Measurements from ENCODE around the gene TOM1L2.

Gene TOM1L2

DNA sequence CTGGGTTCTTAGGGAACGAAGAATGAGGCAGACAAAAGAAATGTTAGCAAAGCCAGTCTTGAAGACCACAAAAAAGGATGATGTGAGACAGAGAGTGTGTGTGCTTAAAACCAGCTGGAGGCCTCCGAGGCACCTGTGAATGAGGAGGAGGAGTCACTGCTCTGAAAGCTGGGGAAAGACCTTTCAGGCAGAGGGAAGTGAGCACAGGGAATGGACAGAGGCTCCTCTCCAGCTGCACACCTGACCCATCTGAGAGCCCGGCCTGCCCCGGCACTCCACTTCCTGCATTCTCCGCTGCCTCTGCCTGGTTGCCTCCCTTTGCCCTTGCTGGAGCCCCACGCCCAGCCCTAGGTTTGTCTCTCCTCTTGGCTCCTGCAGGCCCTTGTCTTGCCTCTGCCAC is 80.2 kb downstream of the TOM1L2 start:
- no peak for TF ChIP-seq ZBTB7A (IDR thresholded peaks at IDR 0.05; ENCODE audit: low read depth)
- TF ChIP-seq RAD21 (IDR thresholded peaks at IDR 0.05; ENCODE audit: low read depth): no peak
- TF ChIP-seq, protein P1, sequence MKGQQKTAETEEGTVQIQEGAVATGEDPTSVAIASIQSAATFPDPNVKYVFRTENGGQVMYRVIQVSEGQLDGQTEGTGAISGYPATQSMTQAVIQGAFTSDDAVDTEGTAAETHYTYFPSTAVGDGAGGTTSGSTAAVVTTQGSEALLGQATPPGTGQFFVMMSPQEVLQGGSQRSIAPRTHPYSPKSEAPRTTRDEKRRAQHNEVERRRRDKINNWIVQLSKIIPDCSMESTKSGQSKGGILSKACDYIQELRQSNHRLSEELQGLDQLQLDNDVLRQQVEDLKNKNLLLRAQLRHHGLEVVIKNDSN (IDR thresholded peaks at IDR 0.05): no peak
- no peak for TF ChIP-seq TCF12 (IDR thresholded peaks at IDR 0.05; ENCODE audit: low read depth)
- TF ChIP-seq EP300 (IDR thresholded peaks at IDR 0.05; ENCODE audit: borderline replicate concordance): no peak
- TF ChIP-seq, protein P2, sequence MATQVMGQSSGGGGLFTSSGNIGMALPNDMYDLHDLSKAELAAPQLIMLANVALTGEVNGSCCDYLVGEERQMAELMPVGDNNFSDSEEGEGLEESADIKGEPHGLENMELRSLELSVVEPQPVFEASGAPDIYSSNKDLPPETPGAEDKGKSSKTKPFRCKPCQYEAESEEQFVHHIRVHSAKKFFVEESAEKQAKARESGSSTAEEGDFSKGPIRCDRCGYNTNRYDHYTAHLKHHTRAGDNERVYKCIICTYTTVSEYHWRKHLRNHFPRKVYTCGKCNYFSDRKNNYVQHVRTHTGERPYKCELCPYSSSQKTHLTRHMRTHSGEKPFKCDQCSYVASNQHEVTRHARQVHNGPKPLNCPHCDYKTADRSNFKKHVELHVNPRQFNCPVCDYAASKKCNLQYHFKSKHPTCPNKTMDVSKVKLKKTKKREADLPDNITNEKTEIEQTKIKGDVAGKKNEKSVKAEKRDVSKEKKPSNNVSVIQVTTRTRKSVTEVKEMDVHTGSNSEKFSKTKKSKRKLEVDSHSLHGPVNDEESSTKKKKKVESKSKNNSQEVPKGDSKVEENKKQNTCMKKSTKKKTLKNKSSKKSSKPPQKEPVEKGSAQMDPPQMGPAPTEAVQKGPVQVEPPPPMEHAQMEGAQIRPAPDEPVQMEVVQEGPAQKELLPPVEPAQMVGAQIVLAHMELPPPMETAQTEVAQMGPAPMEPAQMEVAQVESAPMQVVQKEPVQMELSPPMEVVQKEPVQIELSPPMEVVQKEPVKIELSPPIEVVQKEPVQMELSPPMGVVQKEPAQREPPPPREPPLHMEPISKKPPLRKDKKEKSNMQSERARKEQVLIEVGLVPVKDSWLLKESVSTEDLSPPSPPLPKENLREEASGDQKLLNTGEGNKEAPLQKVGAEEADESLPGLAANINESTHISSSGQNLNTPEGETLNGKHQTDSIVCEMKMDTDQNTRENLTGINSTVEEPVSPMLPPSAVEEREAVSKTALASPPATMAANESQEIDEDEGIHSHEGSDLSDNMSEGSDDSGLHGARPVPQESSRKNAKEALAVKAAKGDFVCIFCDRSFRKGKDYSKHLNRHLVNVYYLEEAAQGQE (IDR thresholded peaks at IDR 0.05; ENCODE audit: low read depth): no peak
- no peak for TF ChIP-seq TEAD4 (IDR thresholded peaks at IDR 0.05)
- no peak for TF ChIP-seq TAF1 (IDR thresholded peaks at IDR 0.05; ENCODE audit: low read depth)
- TF ChIP-seq YY1 (IDR thresholded peaks at IDR 0.05; ENCODE audit: low read depth): no peak
- TF ChIP-seq FOXM1 (IDR thresholded peaks at IDR 0.05; ENCODE audit: borderline replicate concordance, low read depth): no peak
- TF ChIP-seq NFIC (IDR thresholded peaks at IDR 0.05): no peak
- TF ChIP-seq, protein P3, sequence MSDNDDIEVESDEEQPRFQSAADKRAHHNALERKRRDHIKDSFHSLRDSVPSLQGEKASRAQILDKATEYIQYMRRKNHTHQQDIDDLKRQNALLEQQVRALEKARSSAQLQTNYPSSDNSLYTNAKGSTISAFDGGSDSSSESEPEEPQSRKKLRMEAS (IDR thresholded peaks at IDR 0.05): no peak
- no peak for TF ChIP-seq CEBPB (IDR thresholded peaks at IDR 0.05)
- TF ChIP-seq CREB1 (IDR thresholded peaks at IDR 0.05; ENCODE audit: low read depth): no peak

DNA sequence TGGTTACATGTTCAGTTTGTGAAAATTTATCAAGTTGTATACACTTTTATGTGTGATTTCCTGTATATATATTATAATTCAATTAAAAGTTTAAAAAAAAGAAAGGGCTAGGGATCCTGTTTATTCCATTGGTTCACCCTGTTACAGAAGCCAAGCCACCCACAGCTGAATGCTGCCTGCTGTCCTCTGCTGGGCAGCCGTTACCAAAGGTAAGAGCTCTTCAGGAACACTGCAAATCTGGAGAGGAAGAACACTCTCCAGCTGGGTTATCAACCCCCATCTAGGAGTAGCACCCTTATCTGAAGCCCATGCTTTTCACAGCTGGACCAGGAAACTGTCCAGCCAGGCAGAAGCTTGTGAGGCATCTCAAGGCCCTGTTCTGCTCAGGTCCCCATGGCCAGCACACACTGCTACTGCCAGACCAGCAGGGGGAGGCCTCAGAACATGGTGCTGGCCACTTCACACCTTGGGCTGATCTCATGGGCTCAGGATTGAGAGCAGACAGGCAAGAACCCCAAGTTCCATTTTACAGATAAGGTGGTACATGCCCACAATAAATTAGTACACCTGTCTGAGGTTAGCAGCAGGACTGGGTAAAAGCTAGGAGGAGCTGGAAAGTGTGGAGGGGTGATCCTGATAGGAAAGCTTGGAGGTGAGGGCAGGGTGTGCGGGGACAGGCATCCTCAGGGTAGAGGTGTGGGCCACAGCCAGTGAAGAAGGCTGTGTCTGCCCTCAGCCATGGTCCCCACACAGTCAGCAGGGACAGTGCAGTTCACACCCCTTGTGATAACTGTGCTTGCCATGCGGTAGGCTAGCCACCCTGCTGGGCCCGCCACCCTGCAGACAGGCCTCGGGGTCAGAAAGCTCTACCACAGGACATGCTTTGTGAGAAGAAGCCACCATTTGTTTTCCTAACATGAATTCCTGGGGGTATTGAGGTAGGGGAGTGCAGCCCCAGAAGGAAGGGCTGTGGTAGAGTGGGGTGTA is 81.1 kb downstream of the TOM1L2 start:
- peak; percentile 95 for TF ChIP-seq RAD21 (IDR thresholded peaks at IDR 0.05; ENCODE audit: low read depth)
- TF ChIP-seq, protein P3 (IDR thresholded peaks at IDR 0.05): 0 out of 2 replicates have a peak, but pooled peaks have one; percentile 39
- TF ChIP-seq NFIC (IDR thresholded peaks at IDR 0.05): no peak
- no peak for TF ChIP-seq FOXM1 (IDR thresholded peaks at IDR 0.05; ENCODE audit: borderline replicate concordance, low read depth)
- no peak for TF ChIP-seq CREB1 (IDR thresholded peaks at IDR 0.05; ENCODE audit: low read depth)
- TF ChIP-seq EGR1 (IDR thresholded peaks at IDR 0.05): no peak
- TF ChIP-seq ZBTB7A (IDR thresholded peaks at IDR 0.05; ENCODE audit: low read depth): no peak
- TF ChIP-seq, protein P1 (IDR thresholded peaks at IDR 0.05): no peak
- no peak for TF ChIP-seq EP300 (IDR thresholded peaks at IDR 0.05; ENCODE audit: borderline replicate concordance)
- no peak for TF ChIP-seq CEBPB (IDR thresholded peaks at IDR 0.05)
- no peak for TF ChIP-seq TAF1 (IDR thresholded peaks at IDR 0.05; ENCODE audit: low read depth)
- no peak for TF ChIP-seq YY1 (IDR thresholded peaks at IDR 0.05; ENCODE audit: low read depth)
- no peak for TF ChIP-seq TCF12 (IDR thresholded peaks at IDR 0.05; ENCODE audit: low read depth)

DNA sequence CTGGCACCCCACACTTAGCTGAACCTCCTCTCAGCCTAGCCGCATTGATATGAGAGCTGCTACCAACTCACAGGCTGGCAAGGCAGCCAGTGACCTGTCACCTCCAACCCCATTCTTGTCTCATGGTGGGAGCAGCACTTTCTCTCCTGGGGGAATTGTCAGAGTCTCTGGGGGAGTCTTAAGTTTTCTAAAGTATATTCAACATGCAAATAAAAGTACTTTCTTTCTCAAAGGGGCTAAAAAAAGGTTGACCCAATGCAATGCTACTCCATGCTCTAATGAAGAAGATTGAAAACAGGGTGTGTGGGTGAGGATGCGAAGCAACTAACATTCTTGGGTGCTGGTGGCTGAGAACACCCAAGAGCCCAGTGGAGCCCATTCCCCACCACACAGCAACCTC is 82.3 kb downstream of the TOM1L2 start:
- TF ChIP-seq YY1 (IDR thresholded peaks at IDR 0.05; ENCODE audit: low read depth) (no peak), NFIC (IDR thresholded peaks at IDR 0.05) (no peak), EGR1 (IDR thresholded peaks at IDR 0.05) (no peak), RAD21 (IDR thresholded peaks at IDR 0.05; ENCODE audit: low read depth) (no peak), EP300 (IDR thresholded peaks at IDR 0.05; ENCODE audit: borderline replicate concordance) (no peak), CEBPB (IDR thresholded peaks at IDR 0.05) (no peak), CREB1 (IDR thresholded peaks at IDR 0.05; ENCODE audit: low read depth) (no peak), FOXM1 (IDR thresholded peaks at IDR 0.05; ENCODE audit: borderline replicate concordance, low read depth) (no peak), TAF1 (IDR thresholded peaks at IDR 0.05; ENCODE audit: low read depth) (no peak)
- TF ChIP-seq, protein P3 (IDR thresholded peaks at IDR 0.05): no peak
- TF ChIP-seq, protein P1 (IDR thresholded peaks at IDR 0.05): no peak

DNA sequence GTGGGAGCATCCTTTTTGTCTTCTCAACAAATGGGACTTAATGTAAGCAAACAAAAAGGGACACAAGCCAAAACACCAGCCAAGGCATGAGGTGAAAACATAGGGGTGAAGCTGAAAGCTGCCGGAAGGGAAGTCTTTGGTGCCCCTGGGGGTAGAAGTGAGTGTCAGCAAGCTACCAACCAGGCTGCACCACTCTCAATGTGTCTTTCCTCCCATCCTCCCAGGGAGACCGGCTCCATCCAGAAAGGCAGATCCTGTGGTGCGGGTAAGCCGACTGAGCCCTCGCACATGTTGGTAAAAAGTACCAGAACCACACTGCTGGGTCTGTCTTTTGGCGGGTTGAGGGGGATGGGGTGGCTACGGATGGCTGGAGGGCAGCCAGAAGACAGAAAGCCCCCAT is 83.4 kb downstream of the TOM1L2 start:
- no peak for TF ChIP-seq TAF1 (IDR thresholded peaks at IDR 0.05; ENCODE audit: low read depth)
- TF ChIP-seq RAD21 (IDR thresholded peaks at IDR 0.05; ENCODE audit: low read depth): no peak
- TF ChIP-seq EGR1 (IDR thresholded peaks at IDR 0.05): no peak
- TF ChIP-seq ZBTB7A (IDR thresholded peaks at IDR 0.05; ENCODE audit: low read depth): no peak
- no peak for TF ChIP-seq TEAD4 (IDR thresholded peaks at IDR 0.05)
- TF ChIP-seq, protein P2 (IDR thresholded peaks at IDR 0.05; ENCODE audit: low read depth): no peak
- TF ChIP-seq CREB1 (IDR thresholded peaks at IDR 0.05; ENCODE audit: low read depth): no peak
- TF ChIP-seq NFIC (IDR thresholded peaks at IDR 0.05): no peak
- TF ChIP-seq TCF12 (IDR thresholded peaks at IDR 0.05; ENCODE audit: low read depth): no peak
- TF ChIP-seq, protein P1 (IDR thresholded peaks at IDR 0.05): no peak
- TF ChIP-seq FOXM1 (IDR thresholded peaks at IDR 0.05; ENCODE audit: borderline replicate concordance, low read depth): no peak
- TF ChIP-seq CEBPB (IDR thresholded peaks at IDR 0.05): no peak
- TF ChIP-seq YY1 (IDR thresholded peaks at IDR 0.05; ENCODE audit: low read depth): no peak
- TF ChIP-seq EP300 (IDR thresholded peaks at IDR 0.05; ENCODE audit: borderline replicate concordance): no peak
- TF ChIP-seq, protein P3 (IDR thresholded peaks at IDR 0.05): no peak

All from Ishikawa (cell line).